B cell (primary cell): ENCODE data around the gene RRP36. TPM values are rescaled to one million over a fixed set of nuclear protein-coding genes. Genes with fewer than 3 reads are reported as not detected.

ENCODE experiments used
- ATAC-seq: fragments of 200-7000 bp; cut with Tn5 transposase; one replicate; pipeline ENCODE4 v1.10.0; 2021; ENCODE audit warnings: low read depth, mild to moderate bottlenecking, moderate number of reproducible peaks, moderate library complexity
- CTCF ChIA-PET: fragments of 350-600 bp; sonication (Branson Sonifier 250); formaldehyde crosslinking; loops from one replicate; lab custom pipeline; 2021; ENCODE audit warnings: antibody characterized with exemption, inconsistent platforms; lab: Charles Lee
- POLR2A ChIA-PET: fragments of 350-600 bp; sonication (Branson Sonifier 250); formaldehyde crosslinking; loops from one replicate; lab custom pipeline; 2021; ENCODE audit warnings: antibody characterized with exemption; lab: Charles Lee
- DNase-seq: peaks from one replicate; pipeline ENCODE4 v3.0.0; 2013
- H2AFZ ChIP-seq: 2 replicates; pipeline ENCODE4 v1.6.1; 2012; ENCODE audit warnings: mild to moderate bottlenecking, low read depth, low read length; ENCODE audit not compliant: insufficient read depth, poor library complexity, severe bottlenecking
- H3K27ac ChIP-seq, 2 donors: 1 replicate in 1 of 2; 2 replicates in 1 of 2; pipeline ENCODE4 v1.5.1; 2012 to 2013; ENCODE audit warnings: low read length in 2 of 2, mild to moderate bottlenecking in 2 of 2, moderate library complexity in 1 of 2
- H3K27me3 ChIP-seq, 4 experiments: fragments of 200-600 bp in 1 of 4; sonication (generic) in 1 of 4; replicated peaks in 1 of 4; 1 replicate in 2 of 4; 2 replicates in 2 of 4; pipeline versions ENCODE4 v1.6.1 to v1.7.0; 2013 to 2016; ENCODE audit warnings: low read length in 3 of 4, mild to moderate bottlenecking in 2 of 4, mixed read lengths in 1 of 4, moderate library complexity in 1 of 4; ENCODE audit not compliant: insufficient read depth in 4 of 4, control insufficient read depth in 3 of 4; ENCODE audit errors: control extremely low read depth in 1 of 4
- H3K36me3 ChIP-seq, 2 experiments: replicated peaks in 1 of 2; 1 replicate in 1 of 2; 2 replicates in 1 of 2; pipeline versions ENCODE4 v1.6.1 to v1.7.1; 2013; ENCODE audit warnings: low read length in 1 of 2; ENCODE audit not compliant: insufficient read depth in 2 of 2, control insufficient read depth in 1 of 2; ENCODE audit errors: control extremely low read depth in 1 of 2, extremely low read depth in 1 of 2
- H3K4me1 ChIP-seq, 2 donors: fragments of 200-600 bp in 1 of 2; sonication (generic) in 1 of 2; 1 replicate in 1 of 2; 2 replicates in 1 of 2; pipeline versions ENCODE4 v1.5.1 to v1.6.1; 2013 to 2017; ENCODE audit warnings: low read length in 2 of 2; ENCODE audit not compliant: control insufficient read depth in 2 of 2, insufficient read depth in 2 of 2
- H3K4me2 ChIP-seq: replicated peaks from 2 replicates; pipeline ENCODE3; 2012; ENCODE audit warnings: mild to moderate bottlenecking, low read depth, low read length; ENCODE audit not compliant: poor library complexity, severe bottlenecking
- H3K4me3 ChIP-seq, 5 experiments: fragments of 200-600 bp in 1 of 5; sonication (generic) in 1 of 5; 1 replicate in 3 of 5; 2 replicates in 2 of 5; pipeline versions ENCODE4 v1.5.1 to v1.7.0; 2011 to 2016; ENCODE audit warnings: low read length in 4 of 5, mild to moderate bottlenecking in 4 of 5, low read depth in 2 of 5, control low read depth in 1 of 5, moderate library complexity in 1 of 5; ENCODE audit not compliant: insufficient read depth in 1 of 5; ENCODE audit errors: control extremely low read depth in 1 of 5, extremely low read depth in 1 of 5
- H3K79me2 ChIP-seq: fragments of 200-600 bp; sonication (generic); one replicate; pipeline ENCODE4 v1.6.0; 2016; ENCODE audit warnings: low read length; ENCODE audit not compliant: control insufficient read depth, insufficient read depth
- H3K9ac ChIP-seq: fragments of 200-600 bp; sonication (generic); 2 replicates; pipeline ENCODE4 v1.6.1; 2017; ENCODE audit warnings: mild to moderate bottlenecking, low read length, moderate library complexity
- H3K9me3 ChIP-seq, 3 donors: one replicate each; pipeline versions ENCODE4 v1.6.1 to v1.7.1; 2013; ENCODE audit warnings: low read length in 2 of 3; ENCODE audit not compliant: control insufficient read depth in 2 of 3, insufficient read depth in 1 of 3; ENCODE audit errors: control extremely low read depth in 1 of 3
- H4K20me1 ChIP-seq: 2 replicates; pipeline ENCODE4 v1.6.0; 2012; ENCODE audit warnings: mild to moderate bottlenecking, low read length; ENCODE audit not compliant: insufficient read depth, control insufficient read depth, poor library complexity, severe bottlenecking
- H3K27ac Mint-ChIP-seq: one replicate; pipeline ENCODE4 v1.8.0; 2021; ENCODE audit warnings: mixed read lengths
- H3K27me3 Mint-ChIP-seq: one replicate; pipeline ENCODE4 v1.8.0; 2021; ENCODE audit warnings: mixed read lengths
- H3K4me1 Mint-ChIP-seq: one replicate; pipeline ENCODE4 v1.8.0; 2021; ENCODE audit warnings: mixed read lengths
- H3K4me3 Mint-ChIP-seq: one replicate; pipeline ENCODE4 v1.8.0; 2021; ENCODE audit warnings: mixed read lengths
- H3K9me3 Mint-ChIP-seq: one replicate; pipeline ENCODE4 v1.8.0; 2022; ENCODE audit warnings: mixed read lengths; ENCODE audit not compliant: insufficient read depth
- CTCF ChIP-seq: fragments of 200-600 bp; IDR thresholded peaks from one replicate; pipeline ENCODE4 v1.8.0; 2022; ENCODE audit warnings: antibody characterized with exemption, mild to moderate bottlenecking
- EZH2 ChIP-seq: IDR thresholded peaks from 2 replicates; pipeline ENCODE4 v1.6.1; 2012; ENCODE audit warnings: borderline replicate concordance, low read depth, mild to moderate bottlenecking, moderate library complexity, low read length; ENCODE audit not compliant: insufficient read depth, poor library complexity, severe bottlenecking
- whole genome bisulfite sequencing: methylation state at CpG from one replicate; pipeline ENCODE4 v1.1.5; 2013; ENCODE audit warnings: missing lambda C conversion rate; ENCODE audit not compliant: insufficient coverage; 5-methylcytosine and 5-hydroxymethylcytosine counted together
- intact Hi-C: fragments of 100-400 bp; cut with micrococcal nuclease; formaldehyde crosslinking; loops from one replicate; pipeline ENCODE4 v1.10.0; 2022
- polyA plus RNA-seq: library from polyadenylated mRNA; depleted of rRNA; stranded (reverse); fragments of >200 nt; gene quantifications from 2 replicates; pipeline ENCODE4 v1.2.3, GENCODE V29; 2012
- total RNA-seq, 2 donors: library from RNA; stranded (reverse); fragments of 120-200 nt in 1 of 2; gene quantifications; 1 replicate in 1 of 2; 2 replicates in 1 of 2; pipeline versions ENCODE4 v1.2.3 to v1.2.4, GENCODE V29; 2013 to 2022

Gene RRP36
- total and polyA plus RNA-seq, 2 donors (not counting 1 experiment from before 2014, with no cell fraction given), result 22.8 to 46.2 TPM

- no peak overlapping the region for H2AFZ ChIP-seq
- CTCF ChIA-PET, result no interaction called here
- H3K27ac ChIP-seq, result no peak overlapping the region
- 100% methylated on average over 1 of the region's 2 CpGs for WGBS
- H4K20me1 ChIP-seq, result no peaks in the 10 kb centered on the region
- H3K27me3 Mint-ChIP-seq, result no peaks in the 10 kb centered on the region
- no peaks in the 10 kb centered on the region for H3K9me3 Mint-ChIP-seq
- ATAC-seq (no peak), DNase-seq (no peak)
- no peak overlapping the region for H3K4me3 Mint-ChIP-seq
- no peaks in the 10 kb centered on the region for H3K4me1 ChIP-seq
- H3K4me3 ChIP-seq, result no peak overlapping the region
- no peak overlapping the region for H3K27ac Mint-ChIP-seq
- POLR2A ChIA-PET, result interaction anchor here (1.1 kb wide), 1 partner anchor 13 kb away, joined by 4 read pairs; the partner anchor contains the start of gene RRP36
- H3K9me3 ChIP-seq, result no peaks in the 10 kb centered on the region
- peaks cover 0 to 37% of the 10 kb centered on the region in 2 experiments for H3K36me3 ChIP-seq
- no peaks in the 10 kb centered on the region for H3K4me1 Mint-ChIP-seq
- no peaks in the 10 kb centered on the region for H3K79me2 ChIP-seq
- H3K4me2 ChIP-seq, result no peak overlapping the region
- intact Hi-C loops, result no loop called here
- TF ChIP-seq CTCF, result no peak
- no peak for TF ChIP-seq EZH2
- H3K27me3 ChIP-seq, result no peaks in the 10 kb centered on the region
- H3K9ac ChIP-seq, result no peak overlapping the region
Observed at GRCh38 chr6:43033496-43034189, 12.2 kb downstream of the RRP36 start.

- Mint-ChIP-seq H3K27ac (no peak overlapping the region), H3K4me3 (no peak overlapping the region), H3K27me3 (no peaks in the 10 kb centered on the region), H3K9me3 (no peaks in the 10 kb centered on the region), H3K4me1 (no peaks in the 10 kb centered on the region)
- Histone ChIP-seq H3K4me1 (no peaks in the 10 kb centered on the region), H3K79me2 (no peaks in the 10 kb centered on the region), H3K4me3 (no peak overlapping the region), H2AFZ (no peak overlapping the region), H4K20me1 (no peaks in the 10 kb centered on the region), H3K9me3 (no peaks in the 10 kb centered on the region), H3K4me2 (no peak overlapping the region), H3K27me3 (no peaks in the 10 kb centered on the region), H3K36me3 (peaks cover 0 to 36% of the 10 kb centered on the region in 2 experiments), H3K9ac (no peak overlapping the region), H3K27ac (no peak overlapping the region)
- ATAC-seq, result no peak
- 100% methylated on average over 1 of the region's 2 CpGs for WGBS
- intact Hi-C loops, result no loop called here
- POLR2A ChIA-PET, result interaction anchor here (1.1 kb wide), 1 partner anchor 13 kb away, joined by 4 read pairs; the partner anchor contains the start of gene RRP36
- TF ChIP-seq EZH2, result no peak
- TF ChIP-seq CTCF, result no peak
- CTCF ChIA-PET, result no interaction called here
- no peak for DNase-seq
Observed at GRCh38 chr6:43034190-43034525, 12.7 kb downstream of the RRP36 start.
